GM21529 (cell line): ENCODE measurements around the gene ZNF888.
"Not testable (repeated sequence)": the region's sequence is repeated elsewhere in the genome, so short reads cannot be mapped to it uniquely, and the experiment has no call there.

Experiments used
- ATAC-seq: cut with Tn5 transposase; IDR thresholded peaks from one replicate; pipeline ENCODE4 v1.9.1; 2021; ENCODE audit not compliant: unreplicated experiment

The ZNF888 gene

DNA sequence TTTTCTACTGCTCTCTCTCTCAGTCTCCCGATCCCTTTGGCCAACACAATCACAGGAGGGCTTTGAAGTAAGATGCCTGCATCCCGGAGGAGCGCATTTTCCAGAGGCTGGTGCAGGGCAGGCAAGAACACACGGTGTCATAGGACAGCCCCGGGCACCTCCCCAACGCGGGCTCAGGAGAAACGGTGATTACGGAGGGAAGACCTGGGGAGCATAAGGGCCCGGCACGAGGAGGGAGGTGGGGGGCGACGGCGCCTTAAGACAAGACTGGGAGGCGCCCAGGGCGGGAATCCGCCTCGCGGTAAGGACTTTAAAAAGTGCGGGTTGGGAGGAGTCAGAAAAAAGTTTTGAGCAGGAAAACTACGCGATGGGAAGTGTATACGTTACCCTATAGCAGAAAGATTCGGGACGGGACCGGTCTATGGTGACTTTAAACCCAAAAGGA, 18.7 kb upstream of the ZNF888 start:
- ATAC-seq = peak; percentile 46

DNA sequence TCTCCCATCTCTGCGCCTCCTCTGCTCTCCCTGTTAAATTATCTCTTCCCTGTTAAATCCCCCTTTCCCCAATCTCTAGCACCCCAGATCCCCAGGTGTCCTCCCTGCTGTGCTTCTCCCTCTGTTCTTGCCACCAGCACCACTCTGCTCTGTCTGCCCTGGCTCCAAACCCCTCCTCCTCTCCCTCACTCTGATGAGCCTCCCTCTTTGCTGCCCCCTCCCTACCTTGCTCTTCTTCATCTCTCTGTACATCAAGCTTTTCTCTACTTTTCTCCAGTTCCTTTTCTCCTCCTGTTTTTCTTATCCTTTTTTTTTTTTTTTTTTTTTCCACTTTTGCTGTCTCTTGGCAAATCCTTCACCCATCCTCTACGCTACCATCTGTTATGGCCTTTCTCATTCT, 18.3 kb upstream of the ZNF888 start:
- not testable (repeated sequence) for ATAC-seq

DNA sequence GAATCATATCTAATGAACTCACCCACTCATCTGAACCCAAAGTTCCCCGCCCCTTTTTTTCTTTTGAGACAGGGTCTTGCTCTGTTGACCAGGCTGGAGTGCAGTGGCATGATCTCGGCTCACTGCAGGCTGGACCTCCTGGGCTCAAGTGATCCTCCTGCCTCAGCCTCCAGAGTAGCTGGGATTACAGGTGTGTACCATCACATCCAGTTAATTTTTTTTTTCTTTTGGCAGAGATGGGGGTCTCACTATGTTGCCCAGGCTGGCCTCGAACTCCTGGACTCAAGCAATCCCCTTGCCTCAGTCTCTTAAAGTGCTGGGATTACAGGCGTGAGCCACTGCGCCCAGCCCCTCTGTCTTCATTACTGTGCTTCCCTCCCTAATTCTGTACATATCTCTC, 17.7 kb upstream of the ZNF888 start:
- not testable (repeated sequence) for ATAC-seq

DNA sequence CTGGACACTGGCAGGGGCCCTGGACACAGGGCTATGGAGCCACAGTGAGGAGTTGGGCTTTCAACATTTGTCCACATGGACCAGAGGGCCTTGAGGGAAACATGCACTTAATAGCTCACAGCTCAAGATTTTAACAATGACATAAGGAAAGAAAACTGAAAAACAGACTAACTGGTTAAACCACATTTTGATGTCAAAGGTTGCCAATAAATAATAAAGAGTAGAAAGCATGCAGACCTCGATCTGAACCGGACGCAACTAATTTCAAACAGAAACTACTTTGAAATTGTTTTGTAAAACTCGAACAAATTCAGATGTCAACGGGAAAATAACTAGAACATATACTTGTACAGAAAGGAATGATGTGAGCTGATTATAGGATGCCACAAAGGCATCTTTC, 15.5 kb upstream of the ZNF888 start:
- ATAC-seq = no peak

DNA sequence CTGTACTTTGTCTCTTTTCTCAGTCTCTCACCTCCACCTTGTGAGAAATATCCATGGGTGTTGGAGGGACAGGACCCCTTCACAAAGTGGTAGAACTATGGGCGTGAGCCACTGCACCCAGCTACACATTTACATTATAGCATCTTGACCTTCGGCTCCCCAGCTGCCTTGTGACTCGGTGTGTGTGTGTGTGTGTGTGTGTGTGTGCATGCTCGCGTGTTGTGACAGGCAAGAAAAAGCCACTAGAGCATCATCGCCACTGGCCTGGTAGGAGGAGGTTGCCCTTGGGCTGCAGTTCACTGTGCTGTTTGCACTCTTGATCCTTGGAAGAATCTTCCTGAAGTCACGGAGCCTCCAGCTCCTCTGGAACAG, 13.7 kb upstream of the ZNF888 start:
- ATAC-seq = no peak

DNA sequence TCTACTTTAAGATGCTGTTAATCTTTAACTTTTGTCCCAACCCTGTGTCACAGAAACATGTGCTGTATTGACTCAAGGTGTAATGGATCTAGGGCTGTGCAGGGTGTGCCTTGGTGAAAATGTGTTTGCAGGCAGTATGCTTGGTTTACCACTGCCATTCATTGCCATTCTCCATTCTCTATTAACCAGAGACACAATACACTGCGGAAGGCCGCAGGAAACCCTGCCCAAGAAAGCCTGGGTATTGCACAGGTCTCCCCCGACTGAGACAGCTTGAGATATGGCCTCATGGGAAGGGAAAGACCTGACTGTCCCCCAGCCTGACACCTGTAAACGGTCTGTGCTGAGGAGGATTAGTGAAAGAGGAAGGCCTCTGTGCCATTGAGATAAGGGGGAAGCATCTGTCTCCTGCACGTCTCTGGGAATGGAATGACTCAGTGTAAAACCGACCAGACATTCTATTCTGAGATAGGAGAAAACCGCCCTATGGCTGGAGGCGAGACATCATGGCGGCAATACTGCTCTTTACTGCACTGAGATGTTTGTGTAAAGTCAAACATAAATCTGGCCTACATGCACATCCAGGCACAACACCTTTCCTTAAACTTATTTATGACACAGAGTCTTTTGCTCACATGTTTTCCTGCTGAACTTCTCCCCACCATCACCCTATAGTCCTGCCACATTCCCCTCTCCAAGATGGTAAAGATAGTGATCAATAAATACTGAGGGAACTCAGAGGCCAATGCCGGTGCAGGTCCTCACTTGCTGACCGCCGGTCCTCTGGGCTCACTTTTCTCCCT, 13.1 kb upstream of the ZNF888 start:
- ATAC-seq = no peak

DNA sequence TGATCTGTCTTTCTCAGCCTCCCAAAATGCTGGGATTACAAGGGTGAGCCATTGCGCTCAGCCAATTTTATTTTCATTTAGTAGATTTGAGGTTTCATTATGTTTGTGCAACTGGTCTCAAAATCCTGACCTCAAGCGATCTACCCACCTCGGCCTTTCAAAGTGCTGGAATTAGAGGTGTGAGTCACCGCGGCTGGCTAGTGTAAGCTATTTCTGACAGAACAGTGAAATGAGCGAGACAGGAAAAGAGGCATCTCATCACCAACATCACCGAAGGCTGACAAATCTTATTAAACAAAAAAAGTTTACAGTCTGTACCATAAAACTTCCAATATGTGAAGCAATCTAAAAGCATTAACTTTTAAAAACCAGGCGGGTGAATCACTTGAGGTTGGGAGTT, 12.2 kb upstream of the ZNF888 start:
- ATAC-seq = no peak

DNA sequence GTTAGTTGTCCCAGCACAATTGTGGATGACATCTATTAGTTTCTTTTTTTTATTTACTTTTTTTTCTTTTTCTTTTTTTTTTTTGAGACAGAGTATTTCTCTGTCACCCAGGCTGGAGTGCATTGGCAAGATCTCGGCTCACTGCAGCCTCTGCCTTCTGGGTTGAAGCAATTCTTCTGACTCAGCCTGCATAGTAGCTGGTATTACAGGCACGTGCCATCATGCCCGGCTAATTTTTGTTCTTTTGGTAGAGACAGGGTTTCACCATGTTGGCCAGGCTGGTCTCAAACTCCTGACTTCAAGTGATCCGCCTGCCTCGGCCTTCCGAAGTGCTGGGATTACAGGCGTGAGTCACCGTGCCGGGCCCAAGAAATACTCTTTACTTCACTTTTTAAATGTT, 1.4 kb upstream of the ZNF888 start:
- not testable (repeated sequence) for ATAC-seq

DNA sequence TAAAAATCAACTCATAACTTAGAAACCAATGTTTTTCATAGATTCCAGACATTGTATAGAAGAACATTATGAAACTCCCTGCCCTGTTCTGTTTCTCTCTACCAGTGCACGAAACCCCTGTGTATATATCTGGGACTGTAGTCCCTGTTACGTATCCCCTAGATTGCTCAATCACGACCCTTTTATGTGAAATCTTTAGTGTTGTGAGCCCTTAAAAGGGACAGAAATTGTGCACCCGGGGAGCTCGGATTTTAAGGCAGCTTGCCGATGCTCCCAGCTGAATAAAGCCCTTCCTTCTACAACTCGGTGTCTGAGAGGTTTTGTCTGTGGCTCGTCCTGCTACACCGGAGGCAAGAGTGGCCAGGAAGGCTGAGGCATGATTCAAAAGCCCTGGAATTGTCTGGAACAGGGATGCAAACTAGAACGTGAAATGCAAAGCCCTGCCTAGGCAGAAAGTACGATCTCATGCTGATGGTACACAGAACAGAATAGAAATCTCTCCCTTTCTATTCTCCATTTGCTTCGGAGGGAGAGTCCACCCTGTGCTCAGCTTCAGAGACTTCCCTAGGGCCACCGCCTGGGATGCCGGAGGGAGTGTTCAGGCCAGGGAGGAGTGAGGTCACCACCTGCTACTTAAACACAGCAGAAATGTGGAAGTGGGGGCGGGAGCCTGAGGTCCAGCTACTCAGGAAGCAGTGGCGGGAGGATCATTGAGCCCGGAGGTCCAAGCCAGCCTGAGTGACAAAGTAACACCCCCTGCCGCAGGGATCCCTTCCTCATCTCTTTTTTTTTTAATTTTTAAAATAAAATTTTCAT, 758 bp upstream of the ZNF888 start:
- no peak for ATAC-seq

DNA sequence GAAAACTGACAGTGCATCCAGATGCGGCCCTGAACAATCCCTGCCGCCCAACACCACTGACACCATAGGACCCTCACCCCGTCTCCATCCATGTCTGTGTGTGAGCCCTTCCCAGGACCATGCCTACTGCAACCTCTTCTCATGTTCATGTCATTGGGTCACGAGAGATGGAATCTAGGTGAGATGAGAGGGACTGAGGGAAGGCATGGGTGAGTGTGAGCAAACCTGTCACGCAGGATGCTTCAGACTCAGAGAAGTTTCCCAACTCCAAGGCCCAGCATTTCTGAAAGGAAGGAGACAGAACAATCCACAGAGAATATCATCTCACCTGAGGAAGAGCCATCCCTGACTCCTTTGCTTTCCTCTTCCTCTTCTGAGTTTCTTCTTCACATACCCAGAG, 5.7 kb downstream of the ZNF888 start:
- no peak for ATAC-seq

DNA sequence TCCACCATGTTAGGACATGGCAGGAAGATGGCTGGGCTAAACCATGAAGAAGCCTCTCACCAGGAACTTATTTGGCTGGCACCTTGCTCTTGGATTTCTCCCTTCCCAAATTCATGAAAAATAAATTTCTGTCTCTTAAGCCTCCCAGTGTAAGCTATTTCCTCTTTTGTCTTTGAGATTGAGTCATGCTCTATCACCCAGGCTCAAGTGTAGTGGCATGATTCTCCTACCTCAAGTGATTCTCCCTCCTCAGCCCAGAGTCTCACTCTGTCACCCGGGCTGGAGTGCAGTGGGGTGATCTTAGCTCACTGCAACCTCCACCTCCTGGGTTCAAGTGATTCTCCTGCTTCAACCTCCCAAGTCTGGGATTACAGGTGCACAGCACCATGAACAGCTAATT, 12.6 kb downstream of the ZNF888 start:
- no peak for ATAC-seq

DNA sequence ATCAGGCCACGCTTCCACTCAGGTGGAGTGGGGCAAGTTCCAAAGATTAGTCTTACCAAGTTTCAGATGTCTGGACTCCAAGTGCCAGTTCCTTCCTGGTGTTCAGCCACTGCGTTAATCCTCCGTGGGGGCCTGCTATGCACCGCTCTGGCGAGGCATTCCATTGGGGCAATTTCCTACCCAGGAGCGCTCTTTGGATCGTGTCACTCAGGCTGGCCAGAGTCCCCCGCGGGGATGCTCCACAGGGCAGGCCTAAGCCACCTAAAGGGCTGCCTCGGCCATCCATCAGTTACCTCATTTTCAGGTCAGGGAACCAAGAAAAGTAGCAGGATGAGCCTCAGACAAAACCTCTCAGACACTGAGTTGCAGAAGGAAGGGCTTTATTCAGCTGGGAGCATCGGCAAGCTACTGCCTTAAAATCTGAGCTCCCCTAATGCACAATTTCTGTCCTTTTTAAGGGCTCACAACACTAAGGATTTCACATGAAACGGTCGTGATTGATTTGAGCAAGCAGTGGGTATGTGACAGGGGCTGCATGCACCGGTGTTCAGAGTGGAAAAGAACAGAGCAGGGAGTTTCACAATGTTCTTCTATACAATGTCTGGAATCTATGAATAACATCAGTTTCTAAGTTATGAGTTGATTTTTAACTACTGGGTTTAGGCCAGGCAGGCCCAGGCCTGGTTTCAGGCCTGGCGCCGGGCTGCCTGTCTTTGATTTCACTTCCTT, 19.0 kb downstream of the ZNF888 start:
- not testable (repeated sequence) for ATAC-seq

DNA sequence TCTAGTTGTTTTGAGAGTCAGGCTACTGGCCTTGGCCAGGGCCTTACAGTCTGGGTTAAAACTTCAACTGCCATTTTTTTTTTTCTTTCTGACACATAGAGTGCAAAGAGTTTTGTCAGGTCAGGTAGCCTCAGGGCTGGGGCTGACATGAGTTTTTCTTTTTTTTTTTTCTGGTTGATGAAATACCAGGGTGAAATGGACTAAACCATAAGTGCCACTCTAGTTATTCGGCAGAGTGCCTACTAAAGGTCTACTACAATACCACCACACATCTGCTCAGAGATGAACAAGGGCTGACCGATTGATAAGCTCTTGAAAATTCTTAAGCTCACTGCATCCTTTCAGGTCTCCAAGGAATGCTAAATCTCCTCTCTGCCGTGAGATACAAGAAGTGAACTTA, 21.4 kb downstream of the ZNF888 start:
- no peak for ATAC-seq

DNA sequence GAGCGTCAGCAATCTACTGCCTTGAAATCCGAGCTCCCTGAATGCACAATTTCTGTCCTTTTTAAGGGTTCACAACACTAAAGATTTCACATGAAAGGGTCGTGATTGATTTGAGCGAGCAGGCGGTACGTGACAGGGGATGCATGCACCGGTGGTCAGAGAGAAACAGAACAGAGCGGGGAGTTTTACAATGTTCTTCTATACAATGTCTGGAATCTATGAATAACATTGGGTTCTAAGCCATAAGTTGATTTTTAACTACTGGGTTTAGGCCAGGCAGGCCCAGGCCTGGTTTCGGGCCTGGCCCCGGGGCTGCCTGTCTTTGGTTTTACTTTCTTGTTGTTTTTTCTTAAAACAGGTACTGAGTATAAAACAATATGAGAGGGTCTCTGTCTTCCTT, 24.6 kb downstream of the ZNF888 start:
- not testable (repeated sequence) for ATAC-seq

DNA sequence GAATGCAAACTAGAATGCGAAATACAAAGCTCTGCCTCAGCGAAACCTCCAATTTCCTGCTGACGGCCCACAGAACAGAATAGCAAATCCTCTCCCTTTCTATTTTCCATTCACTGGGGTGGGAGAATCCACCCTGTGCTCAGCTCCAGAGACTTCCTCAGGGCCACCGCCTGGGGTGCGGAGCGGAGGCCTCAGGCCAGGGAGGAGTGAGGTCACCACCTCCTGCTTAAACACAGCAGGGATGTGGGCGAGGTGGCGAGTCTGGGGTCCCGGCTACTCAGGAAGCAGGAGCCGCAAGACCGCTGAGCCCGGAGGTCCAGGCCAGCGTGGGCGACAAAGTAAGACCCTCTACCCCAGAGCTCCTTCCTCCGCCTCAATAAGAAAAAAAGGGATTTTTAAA, 25.1 kb downstream of the ZNF888 start:
- no peak for ATAC-seq

DNA sequence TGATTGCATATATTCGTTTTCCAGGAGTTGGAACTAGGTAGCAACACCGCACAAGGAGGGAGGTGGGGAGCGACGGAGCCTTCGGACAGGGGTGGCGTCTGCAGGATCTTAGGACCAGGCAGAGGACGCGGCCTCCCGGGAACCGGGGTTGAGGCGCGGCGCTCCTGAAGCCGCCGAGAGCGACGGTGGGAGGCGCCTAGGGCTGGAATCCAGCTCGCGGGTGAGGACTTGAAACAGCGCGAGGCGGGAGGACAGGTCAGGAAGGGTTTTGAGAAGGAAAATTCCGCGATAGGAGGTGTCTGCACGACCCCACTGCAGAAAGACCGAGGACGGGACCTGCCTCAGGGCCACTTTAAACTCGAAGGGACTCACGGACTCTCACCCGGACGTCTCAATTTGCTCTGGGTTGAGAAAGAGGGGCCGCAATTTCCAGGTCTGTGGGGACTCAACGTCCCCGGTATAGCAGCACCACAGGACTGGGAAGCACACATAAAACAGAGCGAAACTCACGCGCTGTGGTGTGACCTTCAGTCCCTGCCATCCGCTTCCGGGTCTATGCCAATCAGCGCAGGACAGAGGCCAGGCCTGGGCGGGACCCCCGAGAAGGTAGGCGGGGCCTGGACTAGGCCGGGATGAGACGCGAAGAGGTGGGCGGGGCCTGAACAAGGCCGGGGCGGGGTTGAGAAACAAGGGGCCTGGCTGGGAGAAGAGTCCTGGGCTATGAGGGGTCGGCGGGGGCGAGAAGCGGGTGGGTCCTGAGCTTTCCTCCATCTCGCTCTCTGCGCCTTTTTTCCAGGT, 25.9 kb downstream of the ZNF888 start, which contains the start of gene ZNF320:
ZNF320 (minus strand) TSS at position 498 of the 798 bp plus-strand sequence. CDS start 7,380 bp downstream, outside the sequence.
- ATAC-seq = peak; percentile 97

DNA sequence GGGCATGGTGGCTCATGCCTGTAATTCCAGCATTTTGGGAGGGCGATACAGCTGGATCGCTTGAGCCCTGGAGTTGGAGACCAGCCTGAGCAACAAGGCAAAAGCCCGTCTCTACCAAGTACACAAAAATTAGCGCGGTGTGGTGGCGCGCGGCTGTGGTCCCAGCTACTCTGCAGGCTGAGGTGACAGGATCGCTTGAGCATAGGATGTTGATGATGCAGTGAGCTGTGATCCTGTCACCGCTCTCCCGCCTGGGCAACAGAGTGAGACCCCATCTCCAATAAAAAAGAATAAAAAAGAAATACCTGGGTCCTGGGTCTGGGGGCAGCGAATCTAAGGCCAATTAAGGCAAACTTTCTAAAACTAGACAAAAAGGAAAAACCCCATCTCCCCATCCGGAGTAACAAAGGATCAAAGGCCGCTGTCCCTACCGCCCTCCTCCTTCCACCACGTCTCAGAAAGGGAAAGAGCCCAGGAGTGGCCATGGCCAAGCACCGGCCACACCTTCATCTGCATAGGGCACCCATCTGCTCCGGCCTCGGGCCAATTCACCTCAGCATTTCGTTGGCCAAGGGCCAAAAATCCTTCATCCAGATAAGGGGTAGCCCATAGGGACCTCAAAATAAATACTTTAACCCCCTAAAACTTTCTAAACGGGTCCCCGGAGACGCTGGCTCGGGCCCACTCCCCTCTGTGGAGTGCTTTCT, 26.6 kb downstream of the ZNF888 start:
- no peak for ATAC-seq

DNA sequence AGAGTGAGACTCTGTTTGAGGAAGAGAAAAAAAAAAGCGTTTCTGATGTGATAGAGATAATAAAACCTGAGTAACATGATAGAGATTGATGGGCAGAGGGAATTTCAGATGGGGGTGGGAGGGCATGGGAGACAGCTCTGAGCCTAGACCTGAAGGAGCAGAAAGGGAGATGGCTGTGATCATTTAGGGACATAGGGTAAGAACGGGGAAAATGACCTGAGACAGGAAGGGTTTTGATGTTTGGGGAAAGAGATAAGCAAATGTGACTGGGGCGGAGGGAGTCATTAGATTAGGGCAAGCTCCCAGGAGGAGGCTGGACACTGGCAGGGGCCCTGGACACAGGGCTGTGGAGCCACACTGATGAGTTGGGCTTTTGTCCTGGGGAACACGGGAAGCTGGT, 31.9 kb downstream of the ZNF888 start:
- ATAC-seq = no peak

DNA sequence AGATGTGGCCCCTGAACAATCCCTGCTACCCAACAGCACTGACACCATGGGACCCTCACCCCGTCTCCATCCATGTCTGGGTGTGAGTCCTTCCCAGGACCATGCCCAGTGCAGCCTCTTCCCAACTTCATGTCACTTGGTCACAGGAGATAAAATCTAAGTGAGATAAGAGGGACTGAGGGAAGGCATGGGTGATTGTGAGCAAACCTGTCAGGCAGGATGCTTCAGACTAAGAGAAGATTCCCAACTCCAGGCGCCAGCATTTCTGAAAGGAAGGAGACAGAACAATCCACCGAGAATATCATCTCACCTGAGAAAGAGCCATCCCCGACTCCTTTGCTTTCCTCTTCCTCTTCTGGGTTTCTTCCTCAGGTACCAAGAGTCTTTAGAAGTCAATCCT, 33.3 kb downstream of the ZNF888 start:
- ATAC-seq = no peak

DNA sequence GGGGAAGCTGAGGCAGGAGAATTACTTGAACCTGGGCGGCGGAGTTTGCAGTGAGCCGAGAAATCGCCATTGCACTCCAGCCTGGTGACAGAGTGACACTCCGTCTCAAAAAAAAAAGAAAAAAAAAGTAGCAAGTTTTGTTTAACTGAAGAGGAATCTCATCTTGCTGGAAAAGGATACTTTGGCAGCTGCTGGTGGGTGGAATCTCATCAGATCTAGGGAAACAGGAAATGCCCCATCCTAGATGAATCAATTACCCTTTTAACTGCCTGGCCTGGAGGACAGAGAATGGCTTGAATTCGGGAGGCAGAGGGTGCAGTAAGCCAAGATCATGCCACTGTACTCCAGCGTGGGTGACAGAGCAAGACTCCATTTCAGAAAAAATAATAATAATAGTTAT, 34.2 kb downstream of the ZNF888 start:
- ATAC-seq = no peak
